Activated CD4-positive, alpha-beta T cell treated with anti-CD3 and anti-CD28 coated beads, Interleukin-2, amount 10 ng/mL, durations not matched to agents 7 days and 5 days (primary cell): ENCODE data around the gene MSH5. TPM values are rescaled to one million over a fixed set of nuclear protein-coding genes. Genes with fewer than 3 reads are reported as not detected.

Source experiments
- CTCF ChIA-PET: fragments of 350-600 bp; sonication (Branson Sonifier 250); formaldehyde crosslinking; loops from one replicate; lab custom pipeline; 2021; ENCODE audit warnings: antibody characterized with exemption; lab: Charles Lee
- POLR2A ChIA-PET: fragments of 350-600 bp; sonication (Branson Sonifier 250); formaldehyde crosslinking; loops from one replicate; lab custom pipeline; 2021; ENCODE audit warnings: antibody characterized with exemption; lab: Charles Lee
- DNase-seq: peaks from one replicate; pipeline ENCODE4 v3.0.0-alpha.2; 2020
- H3K27ac Mint-ChIP-seq: one replicate; pipeline ENCODE4 v1.8.0; 2021; ENCODE audit warnings: mild to moderate bottlenecking, moderate library complexity, mixed read lengths
- H3K27me3 Mint-ChIP-seq: one replicate; pipeline ENCODE4 v1.8.0; 2021; ENCODE audit warnings: mixed read lengths
- H3K36me3 Mint-ChIP-seq: one replicate; pipeline ENCODE4 v1.8.0; 2021; ENCODE audit warnings: low read depth, mixed read lengths
- H3K4me1 Mint-ChIP-seq: one replicate; pipeline ENCODE4 v1.8.0; 2021; ENCODE audit warnings: mixed read lengths
- H3K4me3 Mint-ChIP-seq: one replicate; pipeline ENCODE4 v1.8.0; 2021; ENCODE audit warnings: mild to moderate bottlenecking, moderate library complexity, mixed read lengths
- H3K9me3 Mint-ChIP-seq: one replicate; pipeline ENCODE4 v1.8.0; 2021; ENCODE audit warnings: mixed read lengths
- total RNA-seq, 2 experiments: library from RNA; stranded (reverse); gene quantifications; one replicate each; pipeline ENCODE4 v1.2.3, GENCODE V29; 2021

Gene MSH5
- total RNA-seq, 2 experiments from 2014 or later = 56.1 to 58.0 TPM

DNA sequence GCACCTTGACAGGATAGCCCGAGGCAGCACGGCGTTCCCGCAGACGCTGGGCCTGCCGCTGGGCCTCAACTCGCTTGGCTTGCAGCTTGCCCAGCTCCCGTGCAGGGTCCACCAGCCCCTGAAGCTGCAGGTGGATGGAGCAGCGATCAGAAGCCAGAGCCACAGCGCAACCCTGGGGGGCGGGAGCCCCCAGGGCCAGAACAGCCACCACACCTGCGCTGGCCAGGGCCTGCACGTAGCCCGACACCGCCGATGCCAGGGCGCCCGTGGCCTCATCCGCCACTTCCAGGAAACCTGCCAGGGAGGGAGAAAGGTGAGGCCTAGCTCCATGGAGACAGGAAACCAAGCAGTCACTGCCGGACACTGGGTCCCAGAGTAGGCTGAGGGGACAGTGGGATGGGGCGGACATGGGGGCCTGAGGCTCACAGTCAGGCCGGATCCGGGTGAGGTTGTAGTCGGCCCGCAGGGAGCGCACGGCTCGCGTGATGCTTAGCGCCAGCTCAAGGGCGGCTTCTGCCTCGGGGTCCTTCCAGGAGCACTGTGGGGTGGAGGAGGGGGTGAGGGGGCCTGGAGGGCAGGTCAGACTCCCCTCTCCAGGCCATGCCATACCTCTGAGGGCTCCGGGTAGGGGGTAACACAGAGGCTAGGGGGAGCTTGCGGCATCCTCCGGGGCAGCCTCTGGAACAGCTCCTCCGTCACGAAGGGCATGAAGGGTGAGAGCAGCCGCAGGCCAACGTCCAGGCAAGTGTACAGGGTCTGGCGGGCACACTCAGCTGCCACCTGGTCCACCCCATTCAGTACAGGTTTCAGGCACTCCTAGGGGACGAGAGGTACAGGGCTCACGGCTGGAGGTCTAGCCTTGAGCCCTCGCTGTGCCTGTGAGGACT is 39.4 kb downstream of the MSH5 start:
- Mint-ChIP-seq H3K4me1 (peaks cover 31% of the 10 kb centered on the region), H3K36me3 (peaks cover 17% of the 10 kb centered on the region), H3K9me3 (no peaks in the 10 kb centered on the region), H3K27me3 (no peaks in the 10 kb centered on the region), H3K27ac (no peak overlapping the region), H3K4me3 (no peak overlapping the region)
- DNase-seq = no peak
- CTCF ChIA-PET = interaction anchor here (2.7 to 4.4 kb wide), 2 partner anchors 10 to 16 kb away, joined by 13 to 29 read pairs; partner anchors contain the start of gene VARS1
- POLR2A ChIA-PET = interaction anchor here (0.6 kb wide), 1 partner anchor 113 kb away, joined by 3 read pairs; no protein-coding TSS in a partner anchor

GRCh38 chr6:31779908-31780307 is 40.1 kb downstream of the MSH5 start:
- peaks cover 29% of the 10 kb centered on the region for H3K4me1 Mint-ChIP-seq
- H3K9me3 Mint-ChIP-seq = no peaks in the 10 kb centered on the region
- no peak overlapping the region for H3K4me3 Mint-ChIP-seq
- no peak for DNase-seq
- H3K27ac Mint-ChIP-seq = no peak overlapping the region
- ChIA-PET CTCF (interaction anchor here (2.7 to 4.4 kb wide), 2 partner anchors 10 to 15 kb away, joined by 13 to 29 read pairs; partner anchors contain the start of gene VARS1), POLR2A (no interaction called here)
- peaks cover 22% of the 10 kb centered on the region for H3K36me3 Mint-ChIP-seq
- no peaks in the 10 kb centered on the region for H3K27me3 Mint-ChIP-seq

DNA sequence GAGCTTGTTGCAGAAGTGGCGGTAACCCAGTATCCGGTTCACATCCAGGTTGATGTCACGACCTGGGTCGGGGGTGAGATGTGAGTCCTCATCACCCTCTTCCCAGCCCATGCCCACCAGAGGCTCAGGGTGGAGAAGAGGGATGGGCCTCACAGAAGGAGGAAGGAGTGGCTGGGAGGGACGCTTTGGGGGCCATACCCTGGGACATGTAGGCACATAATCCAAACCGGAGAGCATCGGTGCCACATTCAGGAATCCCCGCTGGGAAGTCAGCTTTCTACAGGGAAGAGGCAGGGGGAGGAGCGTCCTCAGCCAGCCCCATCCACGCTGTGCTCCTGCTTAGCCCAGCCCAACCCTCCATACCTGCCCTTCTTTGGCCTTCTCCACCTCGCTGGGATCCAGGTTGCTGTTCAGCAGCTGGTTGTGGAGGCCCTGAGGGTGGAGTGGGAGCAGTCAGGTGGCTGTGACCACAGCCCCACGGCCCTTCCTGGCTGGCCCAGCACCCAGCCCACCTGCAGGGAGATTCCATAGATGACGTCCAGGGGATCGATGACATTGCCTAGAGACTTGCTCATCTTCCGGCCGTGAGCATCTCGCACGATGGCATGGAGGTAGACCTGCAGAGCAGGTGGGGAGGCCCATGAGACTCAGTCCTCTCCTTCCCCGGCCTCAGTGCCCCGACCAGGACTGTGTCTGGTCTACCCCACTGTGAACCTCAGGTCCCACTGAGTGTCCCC is 40.9 kb downstream of the MSH5 start:
- DNase-seq = no peak
- peaks cover 23% of the 10 kb centered on the region for H3K4me1 Mint-ChIP-seq
- POLR2A ChIA-PET = no interaction called here
- peaks cover 22% of the 10 kb centered on the region for H3K36me3 Mint-ChIP-seq
- no peak overlapping the region for H3K27ac Mint-ChIP-seq
- no peaks in the 10 kb centered on the region for H3K9me3 Mint-ChIP-seq
- H3K4me3 Mint-ChIP-seq = no peak overlapping the region
- no peaks in the 10 kb centered on the region for H3K27me3 Mint-ChIP-seq
- CTCF ChIA-PET = interaction anchor here (0.9 to 4.4 kb wide), 3 partner anchors 11 to 28 kb away, joined by 5 to 29 read pairs (median 13); partner anchors contain the start of gene VARS1

- no peak overlapping the region for H3K4me3 Mint-ChIP-seq
- no peaks in the 10 kb centered on the region for H3K27me3 Mint-ChIP-seq
- H3K4me1 Mint-ChIP-seq = peaks cover 15% of the 10 kb centered on the region
- DNase-seq = no peak
- POLR2A ChIA-PET = no interaction called here
- peaks cover 22% of the 10 kb centered on the region for H3K36me3 Mint-ChIP-seq
- no peaks in the 10 kb centered on the region for H3K9me3 Mint-ChIP-seq
- H3K27ac Mint-ChIP-seq = no peak overlapping the region
- CTCF ChIA-PET = interaction anchor here (0.9 to 4.4 kb wide), 3 partner anchors 12 to 27 kb away, joined by 5 to 29 read pairs (median 13); partner anchors contain the start of gene VARS1
Measured at GRCh38 chr6:31781244-31782125, 41.7 kb downstream of the MSH5 start.

- Mint-ChIP-seq H3K9me3 (no peaks in the 10 kb centered on the region), H3K27ac (no peak overlapping the region), H3K27me3 (no peaks in the 10 kb centered on the region), H3K36me3 (peaks cover 24% of the 10 kb centered on the region), H3K4me3 (no peak overlapping the region), H3K4me1 (peaks cover 7% of the 10 kb centered on the region)
- ChIA-PET POLR2A (no interaction called here), CTCF (interaction anchor here (1.0 to 4.4 kb wide), 4 partner anchors 9 to 69 kb away, joined by 3 to 29 read pairs (median 5); no protein-coding TSS in a partner anchor)
- DNase-seq = no peak
Measured at GRCh38 chr6:31782126-31782855, 42.5 kb downstream of the MSH5 start.

DNA sequence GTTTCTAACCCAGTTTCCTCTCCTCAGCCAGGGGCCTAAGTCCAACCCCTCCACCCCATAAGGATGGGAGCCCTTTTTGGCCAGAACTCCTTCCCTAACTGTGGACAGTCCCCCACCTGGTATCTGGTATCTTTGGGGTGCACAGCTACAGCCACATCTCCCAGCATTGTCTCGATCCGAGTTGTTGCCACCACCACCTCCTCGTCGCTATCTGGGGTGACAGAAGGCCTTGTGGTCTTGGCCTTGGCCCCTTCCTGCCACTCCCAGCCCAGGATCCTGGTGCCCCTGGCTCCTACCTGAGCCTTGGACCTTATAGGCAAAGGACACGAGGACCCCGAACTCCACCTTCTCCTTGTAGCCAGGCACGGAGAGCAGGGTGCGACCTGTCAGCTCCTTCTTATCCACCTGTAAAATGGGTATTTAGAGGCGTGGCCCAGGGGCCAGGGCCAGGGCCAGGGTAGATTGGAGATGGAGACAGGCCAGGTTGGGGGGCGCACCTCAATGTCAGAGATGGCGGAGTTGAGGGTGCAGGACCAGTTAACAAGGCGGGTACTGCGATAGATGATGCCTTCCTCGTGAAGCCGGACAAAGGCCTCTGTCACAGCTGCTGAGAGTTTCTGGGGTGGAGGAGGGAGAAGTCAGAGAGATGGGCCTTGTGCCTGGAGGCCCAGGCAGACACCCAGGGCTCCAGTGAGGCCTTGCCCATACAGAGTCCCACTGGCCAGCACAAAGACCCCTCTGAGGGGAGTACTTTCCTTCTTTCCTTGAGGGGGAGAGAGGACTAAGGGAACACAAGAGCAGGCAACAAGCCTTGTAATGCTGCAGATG is 44.5 kb downstream of the MSH5 start:
- H3K9me3 Mint-ChIP-seq = no peaks in the 10 kb centered on the region
- peaks cover 3% of the 10 kb centered on the region for H3K4me1 Mint-ChIP-seq
- H3K27ac Mint-ChIP-seq = peak overlapping the region; percentile 47
- H3K4me3 Mint-ChIP-seq = no peak overlapping the region
- ChIA-PET CTCF (interaction anchor here (0.6 to 3.4 kb wide), 6 partner anchors 15 to 89 kb away, joined by 3 to 14 read pairs (median 3); no protein-coding TSS in a partner anchor), POLR2A (no interaction called here)
- DNase-seq = no peak
- H3K27me3 Mint-ChIP-seq = no peaks in the 10 kb centered on the region
- peaks cover 24% of the 10 kb centered on the region for H3K36me3 Mint-ChIP-seq

GRCh38 chr6:31785475-31785874 is 45.7 kb downstream of the MSH5 start:
- ChIA-PET POLR2A (no interaction called here), CTCF (interaction anchor here (1.0 to 3.4 kb wide), 4 partner anchors 12 to 45 kb away, joined by 3 to 14 read pairs (median 4); partner anchors contain the start of genes LSM2 and MSH5)
- Mint-ChIP-seq H3K27me3 (no peaks in the 10 kb centered on the region), H3K27ac (no peak overlapping the region), H3K9me3 (no peaks in the 10 kb centered on the region), H3K4me1 (peaks cover 5% of the 10 kb centered on the region), H3K4me3 (no peak overlapping the region), H3K36me3 (peaks cover 30% of the 10 kb centered on the region)
- no peak for DNase-seq

DNA sequence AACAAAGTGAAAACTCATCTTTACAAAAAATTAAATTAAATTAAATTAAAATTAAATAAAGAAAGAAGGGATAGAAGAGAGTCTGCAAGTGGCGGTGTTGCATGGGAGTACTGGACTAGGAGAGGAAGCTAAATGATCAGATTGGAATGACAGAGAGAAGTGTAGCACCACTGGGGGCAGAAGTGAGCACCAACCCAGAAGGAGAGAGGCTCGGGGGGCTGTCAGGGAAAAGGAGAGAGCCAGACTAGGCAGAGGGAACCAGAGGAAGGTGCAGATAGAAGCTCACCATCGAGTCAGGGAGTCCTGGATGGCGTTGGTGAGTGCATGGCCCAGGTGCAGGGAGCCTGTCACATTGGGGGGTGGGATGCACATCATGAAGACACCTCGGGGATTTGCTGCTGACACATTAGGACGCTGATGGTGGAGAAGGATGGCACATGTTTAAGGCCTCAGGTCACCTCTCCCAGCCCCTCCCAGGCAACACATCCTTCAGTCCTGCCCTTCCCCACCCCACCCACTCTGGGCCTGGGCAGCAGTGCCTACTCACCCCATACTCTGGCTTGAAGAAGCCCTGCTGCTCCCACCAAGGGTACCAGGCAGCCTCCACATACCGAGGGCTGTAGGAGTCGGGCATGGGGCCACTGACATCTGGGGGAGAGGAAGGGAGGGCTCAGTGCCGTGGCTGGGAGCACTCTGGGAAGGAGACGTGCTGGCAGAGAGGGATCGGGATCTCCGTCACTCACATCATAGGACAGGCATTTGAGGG is 51.7 kb downstream of the MSH5 start:
- DNase-seq = peak; percentile 41
- Mint-ChIP-seq H3K36me3 (peaks cover 35% of the 10 kb centered on the region), H3K9me3 (no peaks in the 10 kb centered on the region), H3K27me3 (no peaks in the 10 kb centered on the region), H3K27ac (peak overlapping the region; percentile 72), H3K4me1 (peaks cover 41% of the 10 kb centered on the region), H3K4me3 (no peak overlapping the region)
- POLR2A ChIA-PET = no interaction called here
- CTCF ChIA-PET = interaction anchor here (1.0 to 3.3 kb wide), 9 partner anchors 9 to 245 kb away, joined by 3 to 21 read pairs (median 3); partner anchors contain the start of genes ATP6V1G2, LSM2 and MSH5

GRCh38 chr6:31792090-31792374 is 52.2 kb downstream of the MSH5 start:
- H3K4me3 Mint-ChIP-seq = no peak overlapping the region
- peaks cover 33% of the 10 kb centered on the region for H3K36me3 Mint-ChIP-seq
- H3K27ac Mint-ChIP-seq = peak overlapping the region; percentile 46
- peaks cover 46% of the 10 kb centered on the region for H3K4me1 Mint-ChIP-seq
- no peak for DNase-seq
- H3K9me3 Mint-ChIP-seq = no peaks in the 10 kb centered on the region
- ChIA-PET POLR2A (no interaction called here), CTCF (interaction anchor here (0.9 to 3.3 kb wide), 7 partner anchors 10 to 245 kb away, joined by 3 to 21 read pairs (median 3); partner anchors contain the start of genes ATP6V1G2, LSM2 and MSH5)
- no peaks in the 10 kb centered on the region for H3K27me3 Mint-ChIP-seq

DNA sequence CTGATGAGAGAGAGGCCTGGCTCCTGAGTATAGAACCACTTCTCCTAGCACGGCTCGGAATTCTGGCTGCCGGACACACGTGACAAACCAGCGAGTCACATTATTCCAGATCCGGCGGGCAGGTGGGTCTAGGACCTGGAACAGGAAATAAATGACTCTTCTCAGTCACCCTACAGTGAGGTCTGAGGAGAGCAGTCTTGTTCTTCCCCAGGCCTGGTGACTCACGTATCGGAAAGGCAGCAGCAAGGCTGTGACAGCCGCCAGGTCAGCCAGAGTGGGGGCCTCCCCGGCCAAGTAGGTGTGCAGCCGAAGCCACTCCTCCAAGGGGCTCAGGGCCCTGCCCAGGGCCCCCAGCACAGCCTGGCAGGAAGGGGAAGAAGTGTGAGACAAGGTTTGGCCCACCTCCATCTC is 53.0 kb downstream of the MSH5 start:
- ChIA-PET CTCF (interaction anchor here (0.9 to 3.3 kb wide), 2 partner anchors 15 to 54 kb away, joined by 3 to 21 read pairs; partner anchors contain the start of gene MSH5), POLR2A (no interaction called here)
- peaks cover 53% of the 10 kb centered on the region for H3K4me1 Mint-ChIP-seq
- H3K27me3 Mint-ChIP-seq = no peaks in the 10 kb centered on the region
- H3K4me3 Mint-ChIP-seq = no peak overlapping the region
- H3K27ac Mint-ChIP-seq = no peak overlapping the region
- peaks cover 35% of the 10 kb centered on the region for H3K36me3 Mint-ChIP-seq
- no peaks in the 10 kb centered on the region for H3K9me3 Mint-ChIP-seq
- no peak for DNase-seq
